ENCODE data around the gene HECW1.

- TF ChIP-seq, protein P1, sequence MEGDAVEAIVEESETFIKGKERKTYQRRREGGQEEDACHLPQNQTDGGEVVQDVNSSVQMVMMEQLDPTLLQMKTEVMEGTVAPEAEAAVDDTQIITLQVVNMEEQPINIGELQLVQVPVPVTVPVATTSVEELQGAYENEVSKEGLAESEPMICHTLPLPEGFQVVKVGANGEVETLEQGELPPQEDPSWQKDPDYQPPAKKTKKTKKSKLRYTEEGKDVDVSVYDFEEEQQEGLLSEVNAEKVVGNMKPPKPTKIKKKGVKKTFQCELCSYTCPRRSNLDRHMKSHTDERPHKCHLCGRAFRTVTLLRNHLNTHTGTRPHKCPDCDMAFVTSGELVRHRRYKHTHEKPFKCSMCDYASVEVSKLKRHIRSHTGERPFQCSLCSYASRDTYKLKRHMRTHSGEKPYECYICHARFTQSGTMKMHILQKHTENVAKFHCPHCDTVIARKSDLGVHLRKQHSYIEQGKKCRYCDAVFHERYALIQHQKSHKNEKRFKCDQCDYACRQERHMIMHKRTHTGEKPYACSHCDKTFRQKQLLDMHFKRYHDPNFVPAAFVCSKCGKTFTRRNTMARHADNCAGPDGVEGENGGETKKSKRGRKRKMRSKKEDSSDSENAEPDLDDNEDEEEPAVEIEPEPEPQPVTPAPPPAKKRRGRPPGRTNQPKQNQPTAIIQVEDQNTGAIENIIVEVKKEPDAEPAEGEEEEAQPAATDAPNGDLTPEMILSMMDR (conservative IDR thresholded peaks at IDR 0.05; ENCODE audit: low read length), result no peak
- no peak for TF ChIP-seq EZH2phosphoT487 (IDR thresholded peaks at IDR 0.05; ENCODE audit: borderline replicate concordance)
Observed at GRCh38 chr7:43513251-43513650, 400.8 kb downstream of the HECW1 start.
